CD4-positive, alpha-beta T cell treated with Interleukin-17A for 4 hours (primary cell): ENCODE data around the gene TBC1D5.
A peak's percentile ranks its signal among the peaks of the same experiment; 100 is the strongest.

Experiments
- DNase-seq: peaks from one replicate; pipeline ENCODE4 v3.0.0-alpha.2; 2020; ENCODE audit warnings: mixed read lengths

TBC1D5 gene

GRCh38 chr3:17195856-17196604 lies 546.4 kb downstream of the TBC1D5 start:
- no peak for DNase-seq

DNA sequence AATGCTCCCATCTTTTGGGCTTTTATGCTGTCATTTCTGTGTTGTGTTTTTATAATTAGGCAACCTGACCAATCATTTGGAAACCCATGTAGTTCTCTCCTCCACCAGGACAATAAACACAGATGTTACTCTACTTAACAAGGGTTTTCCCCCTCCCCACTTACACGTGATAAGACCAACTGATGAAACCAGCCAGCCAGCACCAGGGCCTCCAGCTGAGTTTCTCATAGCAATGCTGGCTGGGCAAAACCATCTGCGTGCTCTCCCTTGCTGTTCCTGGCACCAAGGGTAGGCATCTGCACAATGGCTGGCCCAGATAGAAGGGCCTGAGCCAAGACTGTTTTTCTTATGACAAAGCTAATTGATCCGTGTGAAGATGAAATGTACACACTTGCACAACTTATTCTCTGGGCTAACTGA lies 547.2 kb downstream of the TBC1D5 start:
- no peak for DNase-seq

DNA sequence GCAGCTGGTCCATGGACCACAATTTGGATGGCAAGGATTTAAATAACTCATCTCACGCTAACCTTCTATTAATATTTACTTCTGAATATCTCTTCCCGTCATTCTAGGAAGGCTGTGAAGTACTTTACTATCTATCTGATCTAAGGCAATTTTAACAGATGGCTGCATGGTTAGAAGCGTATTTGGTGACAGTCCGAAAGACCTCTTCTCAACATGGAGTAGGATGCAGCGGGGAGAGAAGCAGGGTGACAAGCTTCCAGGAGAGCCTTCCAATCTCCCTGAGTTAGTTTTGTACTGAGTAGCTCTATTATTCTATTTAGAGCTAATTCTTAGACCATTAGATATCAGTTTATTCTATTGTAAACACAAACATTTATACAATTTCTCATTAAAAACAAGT lies 548.3 kb downstream of the TBC1D5 start:
- no peak for DNase-seq

DNA sequence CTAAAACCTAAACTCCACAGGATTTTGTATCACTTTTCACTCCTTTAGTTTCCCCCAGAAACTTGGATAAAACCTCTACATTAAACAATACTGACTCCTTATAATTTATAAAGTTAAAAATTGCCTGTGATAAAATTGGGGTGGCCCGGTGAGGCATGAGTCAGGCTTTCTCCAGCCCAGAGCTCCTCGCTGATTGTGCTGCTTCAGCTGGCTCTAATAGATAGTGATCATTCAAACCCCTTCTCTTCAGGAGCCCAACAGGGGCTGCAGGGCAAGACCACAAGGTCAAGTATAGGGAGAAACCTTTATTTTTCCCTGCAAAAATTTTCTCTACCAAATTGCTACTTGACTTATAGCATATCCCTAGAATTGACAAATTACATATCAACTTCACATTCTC lies 549.4 kb downstream of the TBC1D5 start:
- DNase-seq, result no peak

- no peak for DNase-seq
These were observed 551.9 kb downstream of the TBC1D5 start for GRCh38 chr3:17190353-17191078.

- no peak for DNase-seq
These were observed 554.1 kb downstream of the TBC1D5 start for GRCh38 chr3:17188378-17188777.

DNA sequence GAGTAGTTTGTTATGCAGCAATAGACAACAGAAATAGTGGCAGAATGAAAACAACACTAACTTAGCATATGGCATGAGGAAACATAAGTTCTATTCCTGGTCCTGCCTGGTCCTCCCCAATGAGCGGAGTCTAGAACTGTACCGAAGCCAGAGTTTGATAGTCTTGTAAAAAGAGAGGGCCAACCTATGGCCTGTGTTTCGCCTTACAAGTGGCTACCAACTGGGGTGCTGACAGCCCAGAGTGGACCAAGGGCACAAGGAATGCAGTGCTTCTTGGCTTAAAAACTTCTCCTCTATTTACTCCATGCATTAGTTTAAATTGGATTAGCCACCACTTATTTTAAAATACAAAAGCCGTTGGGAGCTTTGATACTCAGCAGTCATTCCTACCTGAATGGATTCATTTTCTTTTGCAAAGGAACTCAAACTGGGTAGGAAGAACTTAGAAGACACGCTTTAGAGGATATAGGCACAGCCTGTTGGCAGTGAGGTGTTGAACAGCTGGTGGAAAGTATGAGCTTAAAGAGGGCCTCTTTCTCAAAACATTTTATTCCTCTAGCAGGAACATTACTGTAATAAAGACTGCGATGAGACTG lies 554.7 kb downstream of the TBC1D5 start:
- DNase-seq, result no peak

GRCh38 chr3:17183951-17184550 lies 558.4 kb downstream of the TBC1D5 start:
- DNase-seq, result no peak

GRCh38 chr3:17182166-17182565 lies 560.3 kb downstream of the TBC1D5 start:
- DNase-seq, result no peak

GRCh38 chr3:17181413-17181907 lies 561.0 kb downstream of the TBC1D5 start:
- no peak for DNase-seq

- DNase-seq, result no peak
These were observed 562.8 kb downstream of the TBC1D5 start for GRCh38 chr3:17179381-17180205.

- no peak for DNase-seq
These were observed 565.7 kb downstream of the TBC1D5 start for GRCh38 chr3:17176757-17177156.

DNA sequence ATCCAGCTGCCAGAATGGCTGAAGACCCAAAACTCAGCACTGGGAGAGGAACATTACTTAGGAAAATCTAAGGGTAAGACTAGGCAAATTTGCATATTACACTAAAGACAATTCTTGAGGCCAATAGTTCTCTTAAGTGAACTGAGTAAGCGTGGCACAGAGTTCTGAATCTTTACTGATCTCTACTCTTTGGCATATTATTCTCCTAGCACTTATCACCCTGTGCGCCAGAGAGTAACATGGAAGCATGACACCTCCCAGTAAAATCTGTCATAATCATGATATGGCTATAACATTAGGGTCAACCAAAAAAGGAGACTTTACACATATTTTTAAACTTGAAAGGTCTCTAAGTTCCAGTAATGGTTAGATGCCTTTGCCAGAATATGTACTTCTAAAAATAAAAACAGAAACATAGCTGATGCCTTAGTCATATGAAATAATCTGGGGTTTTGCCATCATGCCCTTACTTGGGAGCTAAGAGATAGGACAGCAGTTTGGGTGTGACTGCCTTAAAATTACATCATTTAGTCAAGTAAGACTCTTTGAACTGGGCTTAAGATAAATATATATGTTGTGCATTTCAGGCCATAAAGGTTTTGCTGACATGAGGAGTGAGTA lies 567.1 kb downstream of the TBC1D5 start:
- DNase-seq, result no peak

DNA sequence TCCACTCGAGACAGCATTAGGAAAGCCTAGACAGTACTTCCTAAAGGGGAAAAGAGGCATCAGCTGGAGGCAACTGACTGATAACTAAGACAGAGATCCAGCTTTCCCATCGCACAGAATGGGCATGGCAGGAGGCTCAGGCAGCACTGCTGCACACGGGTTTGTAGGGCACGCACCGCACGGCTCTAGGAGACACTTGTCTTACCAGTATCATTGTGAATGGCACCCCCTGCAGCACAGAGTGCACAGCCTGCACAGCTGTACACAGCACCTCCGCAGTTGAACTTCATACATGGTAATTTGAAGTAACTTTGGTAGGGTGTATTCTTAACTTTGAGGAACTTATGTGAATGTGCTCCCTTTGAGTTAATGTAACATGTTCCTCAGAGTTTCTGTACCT lies 576.1 kb downstream of the TBC1D5 start:
- DNase-seq, result peak; percentile 20

GRCh38 chr3:17162116-17162515 lies 580.3 kb downstream of the TBC1D5 start:
- no peak for DNase-seq

DNA sequence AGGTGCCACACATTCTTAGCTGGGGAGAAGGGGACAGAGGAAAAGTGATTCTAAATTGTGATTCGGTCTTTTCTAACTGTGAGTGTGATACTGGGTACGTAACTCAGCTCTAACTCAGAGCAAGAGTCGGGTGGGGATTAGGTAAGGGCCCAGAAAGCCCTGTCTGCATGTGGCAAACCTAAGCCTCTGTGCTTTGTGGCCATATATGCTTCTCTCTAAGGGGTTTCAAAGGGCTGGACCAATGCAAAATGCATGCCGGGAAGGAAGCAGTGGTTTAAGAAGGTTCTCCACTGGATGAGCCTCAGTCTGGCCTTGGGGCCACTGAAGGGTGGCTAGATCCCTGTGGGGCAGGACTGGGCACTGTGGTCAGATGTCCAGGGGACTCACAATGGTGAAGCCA lies 581.8 kb downstream of the TBC1D5 start:
- no peak for DNase-seq

DNA sequence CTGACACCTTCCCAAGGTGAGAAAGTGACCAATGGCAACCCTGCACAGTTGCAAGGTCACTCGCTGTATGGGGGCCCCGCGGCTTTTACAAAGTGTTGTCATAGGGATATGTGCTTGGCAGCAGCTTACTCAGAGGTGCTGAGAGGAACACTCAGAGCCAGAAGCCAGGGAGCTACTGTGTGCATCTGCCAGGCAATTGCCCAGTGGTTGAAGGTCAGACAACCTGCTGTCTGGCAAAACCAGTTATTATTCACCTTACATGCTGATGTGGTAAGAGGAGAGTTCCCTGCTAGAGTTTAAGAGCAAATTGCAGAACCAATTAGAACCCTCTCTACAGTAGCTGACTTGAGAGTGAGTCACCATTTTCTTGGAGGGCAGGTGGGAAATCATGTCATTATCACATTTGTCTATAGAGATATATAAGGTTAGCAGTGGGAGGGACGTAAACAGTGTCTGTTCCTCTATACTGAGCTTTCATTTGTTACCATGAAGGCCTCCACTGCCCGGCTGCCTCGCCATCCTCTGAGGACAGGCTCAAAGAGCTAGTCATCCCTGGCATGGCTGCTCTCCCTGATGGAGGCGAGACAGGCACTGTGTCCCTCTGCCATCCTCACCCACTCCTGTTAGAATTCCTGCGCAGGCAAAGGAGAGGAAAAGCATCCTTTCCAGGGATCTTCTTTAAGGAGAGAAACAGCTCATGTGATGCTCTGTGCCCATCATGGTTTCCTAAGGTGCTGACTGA lies 583.3 kb downstream of the TBC1D5 start:
- no peak for DNase-seq

- DNase-seq, result no peak
These were observed 584.7 kb downstream of the TBC1D5 start for GRCh38 chr3:17157713-17158112.

DNA sequence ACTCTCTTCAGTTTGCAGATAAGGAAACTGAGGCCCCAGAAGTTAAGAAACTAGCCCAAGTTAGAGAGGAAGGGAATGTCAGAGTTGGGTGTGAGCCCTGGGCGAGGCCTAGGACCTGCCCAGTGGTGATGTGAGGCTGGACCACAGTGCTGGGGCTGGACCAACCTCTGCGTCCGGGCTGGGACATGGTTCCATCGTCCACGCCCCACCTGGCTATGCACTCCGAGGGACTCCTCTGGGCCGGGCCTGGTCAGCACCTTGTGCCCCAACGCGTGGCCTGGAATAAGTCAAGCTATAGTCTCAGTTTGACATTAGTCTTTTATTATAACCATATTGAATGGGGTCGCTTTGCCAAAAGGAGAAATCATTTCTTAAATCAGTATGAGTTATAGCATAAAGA lies 585.6 kb downstream of the TBC1D5 start:
- DNase-seq, result no peak

- DNase-seq, result no peak
These were observed 586.5 kb downstream of the TBC1D5 start for GRCh38 chr3:17155951-17156350.

DNA sequence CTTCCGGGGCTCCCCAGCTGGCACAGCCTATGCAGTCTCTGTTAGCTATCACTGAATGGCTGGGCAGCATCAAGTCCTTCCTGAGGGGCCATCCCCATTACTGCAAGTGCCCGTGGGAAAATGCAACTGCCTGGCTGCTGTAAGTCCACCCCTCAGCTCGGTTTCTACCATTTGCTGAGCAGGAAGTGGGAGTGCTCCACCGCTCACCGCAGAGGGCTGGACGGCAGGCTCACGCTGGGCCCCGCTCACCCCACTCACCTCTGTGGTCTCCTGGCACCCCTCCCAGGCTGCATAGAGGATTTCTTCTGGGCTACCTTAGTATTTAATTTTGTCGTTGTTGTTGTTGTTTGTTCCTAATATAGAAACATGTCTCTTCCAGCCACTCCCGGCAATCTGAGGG lies 587.5 kb downstream of the TBC1D5 start:
- no peak for DNase-seq
